Measurements from ENCODE around the gene RAD23B.
"Not testable (repeated sequence)": the region's sequence is repeated elsewhere in the genome, so short reads cannot be mapped to it uniquely, and the experiment has no call there.

The RAD23B gene

DNA sequence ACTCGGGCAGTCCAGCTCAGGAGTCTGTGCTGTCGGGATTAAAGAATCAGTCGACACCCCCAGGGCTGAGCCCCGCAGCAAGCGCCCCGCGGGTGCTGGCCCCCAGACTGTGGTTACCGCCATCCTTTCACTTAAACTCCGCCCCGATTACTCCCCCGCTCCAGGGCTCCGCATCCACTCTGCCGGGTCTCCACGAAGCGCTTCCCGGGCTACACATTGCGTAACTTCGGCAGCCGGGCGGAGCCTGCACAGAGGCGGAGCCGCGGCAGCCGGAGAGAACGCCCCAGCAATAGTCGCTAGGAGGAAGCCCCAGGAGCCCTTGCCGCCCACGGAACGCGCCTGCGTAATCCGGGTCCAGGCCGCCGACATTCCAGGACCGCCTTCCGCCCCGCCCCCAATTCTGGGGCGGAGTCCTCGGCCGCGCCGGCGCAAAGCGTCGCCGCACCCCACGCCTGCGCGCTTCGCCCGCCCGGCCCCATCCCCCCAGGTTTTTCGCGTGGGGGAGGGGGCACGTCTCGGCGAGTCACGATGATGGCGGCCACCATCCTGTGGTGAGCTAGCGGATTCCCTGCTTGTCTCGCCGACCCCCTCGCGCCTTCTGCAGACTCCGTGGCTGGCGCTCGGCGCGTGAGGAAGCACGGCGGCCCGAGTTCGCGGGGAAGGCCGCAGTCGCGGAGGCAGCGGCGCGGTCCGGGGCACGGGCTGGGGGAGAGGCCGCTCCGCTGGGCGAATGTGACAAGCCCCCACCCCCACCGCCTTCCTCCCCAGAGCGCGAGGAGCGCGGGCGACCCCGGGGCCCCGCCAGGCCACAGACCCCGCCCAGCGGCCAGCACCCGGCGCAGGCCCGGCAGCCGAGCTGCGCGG, at the start of gene RAD23B:
Gene RAD23B, plus strand, starts transcription at position 521 of the 864 bp plus-strand sequence. CDS start 351 bp downstream, outside the sequence.
- peak; percentile 93 for DNase-seq (ENCODE audit: low read depth)

DNA sequence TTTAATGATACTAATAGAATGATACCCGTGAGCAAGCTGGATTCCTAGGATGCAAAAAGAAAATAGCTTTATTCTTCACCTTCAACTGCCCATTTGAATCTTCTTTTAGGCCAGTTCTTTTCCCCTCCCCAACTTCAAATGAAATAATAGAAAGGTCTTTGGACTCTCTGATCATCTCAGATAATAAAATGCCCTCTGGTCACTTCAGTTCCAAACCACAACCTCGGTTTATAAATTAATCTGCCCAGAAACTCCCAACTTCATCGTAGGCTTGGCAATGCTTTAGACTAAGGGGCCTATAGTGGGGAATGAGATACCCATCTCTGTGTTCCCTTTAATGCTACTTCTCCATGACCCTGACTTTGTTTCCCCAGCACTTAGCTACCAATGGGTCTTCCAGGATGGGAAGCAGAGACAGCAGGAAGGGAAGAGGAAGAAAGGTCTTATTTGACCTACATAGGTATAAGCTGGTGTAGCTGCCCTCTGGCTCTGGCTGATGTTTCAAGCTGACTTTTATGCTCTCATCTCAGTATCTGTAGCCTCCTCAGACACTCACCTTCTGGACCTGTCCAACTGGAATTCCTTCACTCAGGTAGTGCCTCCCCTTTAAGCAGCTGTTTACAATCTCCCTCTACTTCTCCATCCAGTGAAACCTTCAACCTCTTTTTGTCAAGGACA, 47.2 kb upstream of the RAD23B start:
- DNase-seq (ENCODE audit: low read depth) = no peak

DNA sequence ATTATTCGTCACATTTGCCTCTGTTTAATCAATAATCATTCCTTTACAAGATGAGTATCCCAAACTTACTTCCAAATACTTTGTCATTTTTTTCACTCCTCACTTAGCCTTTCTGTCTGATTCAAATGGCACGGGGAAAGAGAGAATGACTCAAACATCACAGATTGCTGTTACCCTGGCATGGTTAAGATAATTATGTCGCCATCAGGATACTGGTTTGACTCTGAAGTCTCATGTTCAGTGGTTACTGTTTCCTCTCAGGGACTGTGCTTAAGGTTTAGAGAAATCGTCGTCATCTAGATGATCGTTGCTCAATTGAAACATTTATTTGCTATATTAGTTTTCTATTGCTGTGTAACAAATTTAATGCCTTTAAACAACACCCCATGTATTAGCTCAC, 45.2 kb upstream of the RAD23B start:
- DNase-seq (ENCODE audit: low read depth) = no peak

DNA sequence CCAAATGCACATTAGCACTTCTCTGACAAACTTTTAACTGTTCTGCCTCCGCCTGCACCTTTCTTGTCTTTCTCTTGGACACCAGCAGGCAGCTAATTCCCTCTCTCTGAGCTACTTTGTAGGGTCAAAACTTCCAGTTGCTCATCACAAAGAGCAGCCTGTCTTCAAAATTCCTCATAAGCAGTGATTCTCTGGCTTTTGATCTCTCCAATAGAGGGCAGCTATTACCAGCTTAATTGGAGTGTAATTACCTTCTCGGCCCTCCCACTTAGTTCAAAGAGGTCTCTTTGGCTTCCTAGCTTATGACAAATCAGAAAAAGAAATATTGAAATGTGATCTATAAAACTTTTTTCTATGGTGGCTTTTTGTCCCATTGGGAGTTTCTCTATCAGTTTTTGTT, 43.6 kb upstream of the RAD23B start:
- DNase-seq (ENCODE audit: low read depth) = no peak

DNA sequence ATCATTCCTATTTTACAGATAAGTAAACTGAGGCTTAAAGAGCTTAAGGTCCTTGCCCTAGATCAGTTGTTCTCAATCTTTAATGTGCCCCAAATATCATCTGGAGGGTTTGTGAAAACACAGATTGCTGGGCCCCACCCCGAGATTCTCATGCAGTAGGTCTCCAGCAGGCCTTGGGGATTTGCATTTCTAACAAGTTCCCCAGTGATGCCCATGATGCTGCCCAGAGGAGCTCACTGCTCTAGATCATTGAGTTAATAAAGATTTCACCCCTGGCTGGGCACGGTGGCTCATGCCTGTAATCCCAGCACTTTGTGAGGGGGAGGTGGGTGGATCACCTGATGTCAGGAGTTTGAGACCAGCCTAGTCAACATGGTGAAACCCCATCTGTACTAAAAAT, 42.8 kb upstream of the RAD23B start:
- DNase-seq (ENCODE audit: low read depth) = no peak

DNA sequence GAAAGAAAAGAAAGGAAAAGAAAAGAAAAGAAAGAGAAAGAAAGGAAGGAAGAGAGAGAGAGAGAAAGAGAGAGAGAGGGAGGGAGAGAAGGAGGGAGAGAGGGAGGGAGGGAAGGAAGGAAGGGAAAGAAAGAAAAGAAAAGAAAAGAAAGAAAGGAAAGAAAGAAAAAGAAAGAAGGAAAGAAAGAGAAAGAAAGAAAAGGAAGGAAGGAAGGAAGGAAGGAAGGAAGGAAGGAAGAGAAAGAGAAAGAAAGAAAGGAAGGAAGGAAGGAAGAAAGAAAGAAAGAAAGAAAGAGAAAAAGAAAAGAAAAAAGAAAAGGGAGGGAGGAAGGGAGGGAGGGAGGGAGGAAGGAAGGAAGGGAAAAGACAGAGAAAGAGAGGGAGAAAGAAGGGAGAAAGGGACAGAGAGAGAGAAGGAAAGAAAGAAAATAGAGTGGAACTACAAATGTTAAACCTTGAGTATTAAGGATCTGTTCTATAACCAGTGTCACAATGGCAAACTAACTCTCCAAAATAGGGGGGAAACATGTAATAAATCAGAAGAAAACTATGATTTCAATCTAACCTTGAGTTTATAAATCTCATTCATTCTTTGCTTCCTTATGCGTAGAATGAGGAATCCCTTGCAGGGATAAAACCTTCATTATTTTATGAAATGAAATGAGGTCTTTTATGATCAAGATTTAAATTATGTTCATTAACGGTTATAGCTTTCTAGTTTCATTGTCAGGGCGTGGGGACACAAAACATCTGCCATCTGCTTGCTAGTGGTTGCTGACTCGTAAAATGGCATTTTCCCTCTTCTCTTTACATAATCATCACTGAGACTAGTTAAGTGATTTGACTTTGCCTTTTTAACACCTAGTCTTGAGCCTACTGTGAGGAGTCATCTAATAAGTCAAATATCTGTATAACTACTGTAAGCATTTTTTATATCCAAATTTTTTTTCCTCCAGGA, 40.7 kb upstream of the RAD23B start:
- DNase-seq (ENCODE audit: low read depth) = no peak

DNA sequence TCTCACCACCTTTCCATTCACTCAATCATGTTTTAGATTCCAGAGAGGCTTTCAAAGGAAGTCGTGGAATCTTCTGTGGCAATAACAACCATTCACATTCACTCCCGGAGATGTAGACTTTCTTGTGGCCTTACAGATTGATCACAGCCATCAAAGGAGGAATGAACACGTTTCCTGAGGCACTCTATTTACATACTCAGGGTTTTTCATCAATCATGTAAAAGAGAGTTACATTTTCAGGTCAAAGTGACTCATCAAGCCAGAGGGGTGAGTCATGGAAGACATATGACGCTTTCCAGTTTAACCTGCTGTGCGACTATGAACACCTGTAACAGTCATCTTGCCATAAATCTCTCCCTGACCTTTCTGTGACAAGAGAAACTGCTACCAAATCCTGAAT, 39.3 kb upstream of the RAD23B start:
- no peak for DNase-seq (ENCODE audit: low read depth)

DNA sequence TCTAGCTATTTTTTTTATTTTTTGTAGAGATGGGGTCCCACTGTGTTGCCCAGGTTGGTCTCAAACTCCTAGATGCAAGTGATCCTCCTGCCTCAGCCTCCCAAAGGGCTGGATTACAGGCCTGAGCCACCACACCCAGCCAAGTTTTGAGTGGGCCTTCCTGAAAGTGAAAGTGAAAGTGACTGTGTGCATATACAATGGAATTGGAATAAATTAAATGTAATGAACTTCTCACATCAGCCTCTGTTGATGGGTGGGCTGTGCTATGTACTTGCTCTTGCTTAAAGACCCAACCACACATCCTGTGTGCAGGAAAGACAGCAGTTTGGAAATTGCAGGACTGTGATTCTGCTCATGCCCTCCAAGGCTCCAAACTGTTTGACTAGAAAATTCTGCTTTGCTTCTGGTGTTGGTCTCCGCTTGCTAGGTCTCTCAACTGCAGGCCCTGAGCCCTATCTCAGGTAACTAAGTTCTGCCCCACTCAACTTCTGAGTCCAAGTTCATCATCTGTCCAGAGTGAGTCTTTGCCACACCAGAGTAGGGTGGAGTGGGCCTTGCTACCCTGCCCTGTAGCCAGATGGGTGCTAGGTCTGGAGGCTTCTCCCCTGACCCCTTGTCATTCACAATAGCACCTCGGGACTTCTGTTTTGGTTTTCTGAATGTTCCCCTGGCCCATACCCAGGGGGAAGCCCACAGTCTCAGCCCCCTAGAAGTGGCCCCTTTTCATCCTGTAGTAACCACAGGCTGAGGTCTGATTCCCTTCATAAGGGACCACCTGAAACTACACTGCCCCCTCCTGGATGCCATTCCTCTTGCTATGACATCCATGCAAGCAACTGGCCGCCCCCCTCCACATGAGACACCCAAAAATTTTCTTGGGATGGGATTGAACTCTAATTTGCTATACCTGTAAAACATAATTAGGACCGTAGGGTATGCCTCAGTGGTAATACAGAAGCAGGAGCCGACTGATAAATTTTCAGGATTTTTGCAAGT, 36.5 kb upstream of the RAD23B start:
- no peak for DNase-seq (ENCODE audit: low read depth)

DNA sequence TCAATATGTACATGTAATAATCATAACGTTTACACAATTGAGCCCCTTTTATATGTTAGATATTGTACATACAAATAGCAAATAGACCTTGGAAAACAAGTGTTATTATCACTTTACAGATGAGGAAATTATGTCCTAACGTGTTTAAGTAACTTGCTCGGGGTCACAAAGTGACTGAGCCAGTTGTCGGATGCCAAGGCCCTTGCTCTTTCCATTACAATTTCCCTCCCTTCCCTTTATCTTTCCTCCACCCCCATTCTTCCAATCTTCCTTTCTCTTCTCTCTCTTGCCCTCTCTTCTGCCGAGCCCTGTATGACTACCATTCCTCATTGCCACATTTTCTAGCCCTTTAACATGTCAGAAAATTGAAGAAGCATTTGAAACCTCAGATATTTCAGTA, 34.4 kb upstream of the RAD23B start:
- DNase-seq (ENCODE audit: low read depth) = no peak

DNA sequence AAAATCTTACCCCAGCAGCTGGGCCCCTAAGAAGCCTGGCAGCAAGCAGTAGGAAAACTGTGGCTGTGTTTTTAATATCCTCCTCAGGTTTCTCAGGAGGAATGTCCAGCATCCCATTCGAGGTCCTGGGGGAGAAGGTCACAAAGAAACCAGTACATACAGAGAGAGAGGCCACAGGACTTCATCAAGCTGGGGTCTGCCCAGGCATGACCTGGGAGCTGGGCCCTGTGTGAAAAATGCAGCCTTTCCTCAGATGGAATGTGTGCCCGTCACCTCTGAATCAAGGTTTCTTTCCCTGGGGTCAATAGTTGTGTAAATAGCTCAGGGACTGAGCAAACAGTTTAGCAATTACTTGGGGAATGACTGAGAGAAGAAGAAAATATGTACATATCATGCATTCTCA, 33.9 kb upstream of the RAD23B start:
- DNase-seq (ENCODE audit: low read depth) = no peak

DNA sequence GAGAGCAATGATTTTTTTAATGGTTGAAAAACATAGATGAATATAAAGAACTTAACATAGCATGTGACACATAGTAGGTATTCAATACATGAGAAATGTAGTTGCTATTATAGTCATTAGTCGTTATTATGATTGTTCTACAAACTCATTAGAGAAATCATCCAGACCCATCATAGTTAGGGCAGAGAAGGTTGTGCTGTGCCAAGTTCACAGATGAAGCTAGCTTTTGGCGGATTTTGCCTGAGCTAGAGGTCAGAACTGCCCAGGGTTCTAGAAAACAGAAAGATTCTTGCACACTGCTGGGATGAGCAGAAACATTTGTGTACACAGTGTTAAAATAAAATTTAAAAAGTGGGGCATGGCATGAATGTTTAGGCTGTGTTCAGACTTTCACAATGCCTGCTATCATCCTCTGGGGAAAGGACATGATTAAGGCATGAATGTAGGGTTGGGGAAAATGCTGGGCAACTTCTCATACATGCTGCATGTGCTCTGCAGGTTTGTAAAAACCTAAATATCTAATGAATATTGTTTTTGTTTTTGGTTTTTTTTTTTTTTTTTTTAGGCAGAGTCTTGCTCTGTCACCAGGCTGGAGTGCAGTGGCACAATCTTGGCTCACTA, 33.3 kb upstream of the RAD23B start:
- no peak for DNase-seq (ENCODE audit: low read depth)

DNA sequence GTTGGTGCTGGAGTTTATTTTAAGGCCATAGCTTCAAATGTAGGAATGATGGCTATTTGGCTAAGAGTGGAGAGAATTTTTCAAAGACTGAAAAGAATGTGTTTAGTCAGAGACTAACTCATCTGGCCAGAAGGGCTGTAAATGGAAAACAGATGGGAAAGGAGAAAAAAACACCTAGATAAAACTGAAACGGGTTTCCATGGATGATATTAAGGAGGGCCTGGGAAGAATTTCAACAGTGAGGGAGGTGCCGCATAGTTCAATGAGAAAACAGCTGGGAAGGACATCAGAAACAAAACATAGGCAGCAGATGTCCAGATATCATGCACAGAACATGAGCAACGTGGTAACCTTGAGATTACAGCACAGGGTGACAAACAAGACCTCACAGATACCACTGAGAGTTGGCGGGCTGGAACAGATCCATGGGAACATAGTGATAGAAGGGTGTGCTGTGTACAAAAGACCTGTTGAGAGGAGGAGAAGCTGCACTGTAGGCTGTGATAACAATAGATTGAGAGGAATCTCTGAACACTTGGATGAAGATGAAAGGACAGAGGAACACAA, 31.2 kb upstream of the RAD23B start:
- no peak for DNase-seq (ENCODE audit: low read depth)

DNA sequence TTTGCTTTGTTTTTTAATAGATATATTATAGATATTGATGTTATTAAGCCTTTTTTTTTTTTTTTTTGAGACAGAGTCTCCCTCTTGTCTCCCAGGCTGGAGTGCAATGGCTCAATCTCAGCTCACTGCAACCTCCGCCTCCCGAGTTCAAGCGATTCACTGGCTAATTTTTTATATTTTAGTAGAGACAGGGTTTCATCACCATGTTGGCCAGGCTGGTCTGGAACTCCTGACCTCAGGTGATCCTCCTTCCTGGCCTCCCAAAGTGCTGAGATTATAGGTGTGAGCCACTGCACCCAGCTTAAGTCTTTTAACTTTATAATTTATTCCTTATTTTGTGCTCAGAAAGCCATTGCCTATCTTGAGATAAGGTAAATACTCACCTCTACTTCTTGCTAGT, 24.2 kb upstream of the RAD23B start:
- DNase-seq (ENCODE audit: low read depth) = no peak

DNA sequence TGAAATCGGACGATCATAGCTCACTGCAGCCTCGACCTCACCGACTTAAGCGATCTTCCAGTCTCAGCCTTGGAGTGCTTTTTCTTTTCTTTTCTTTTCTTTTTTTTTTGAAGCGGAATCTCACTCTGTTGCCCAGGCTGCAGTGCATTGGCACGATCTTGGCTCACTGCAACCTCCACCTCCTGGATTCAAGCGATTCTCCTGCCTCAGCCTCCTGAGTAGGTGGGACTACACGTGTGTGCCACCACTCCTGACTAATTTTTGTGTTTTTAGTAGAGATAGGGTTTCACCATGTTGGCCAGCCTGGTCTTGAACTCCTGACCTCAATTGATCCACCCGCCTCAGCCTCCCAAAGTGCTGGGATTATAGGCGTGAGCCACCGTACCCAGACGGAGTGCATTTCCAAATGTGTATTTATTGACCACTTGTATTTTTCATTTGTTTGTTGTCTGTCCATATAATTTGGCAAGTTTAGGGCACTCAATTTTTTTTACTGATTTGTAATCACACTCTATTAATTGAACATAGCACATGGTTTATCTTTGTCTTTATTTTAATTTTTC, 23.2 kb upstream of the RAD23B start:
- not testable (repeated sequence) for DNase-seq (ENCODE audit: low read depth)

DNA sequence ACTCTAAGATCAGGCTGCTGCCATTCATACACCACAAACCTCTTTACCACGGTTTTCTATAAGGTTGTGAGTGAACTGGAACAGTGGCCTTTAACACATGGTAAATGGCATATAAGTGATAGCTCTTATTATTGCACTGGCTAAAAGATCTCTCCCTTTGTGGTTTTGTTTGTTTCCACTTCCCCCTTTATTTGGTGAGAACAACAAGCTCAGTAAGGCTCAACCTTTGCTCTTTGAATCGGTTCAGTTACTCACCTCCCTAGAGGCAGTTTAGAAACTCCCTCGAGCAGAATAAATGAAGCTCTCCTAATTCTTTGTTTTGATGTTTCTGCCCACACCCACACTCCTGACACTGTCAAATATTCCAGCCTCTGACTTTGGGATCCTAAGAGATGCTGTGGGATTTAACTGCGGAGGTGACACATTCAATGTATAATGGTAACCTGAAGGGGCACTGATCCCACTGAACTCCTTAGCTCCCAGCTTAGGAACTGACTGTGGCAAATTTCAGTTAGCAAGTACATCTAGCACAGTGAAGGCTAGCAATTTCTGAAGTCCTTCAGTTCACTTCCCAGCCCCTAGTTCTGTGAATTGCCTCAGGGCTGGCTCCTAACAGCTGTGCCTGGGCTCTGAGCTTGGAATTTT, 22.5 kb upstream of the RAD23B start:
- DNase-seq (ENCODE audit: low read depth) = no peak

DNA sequence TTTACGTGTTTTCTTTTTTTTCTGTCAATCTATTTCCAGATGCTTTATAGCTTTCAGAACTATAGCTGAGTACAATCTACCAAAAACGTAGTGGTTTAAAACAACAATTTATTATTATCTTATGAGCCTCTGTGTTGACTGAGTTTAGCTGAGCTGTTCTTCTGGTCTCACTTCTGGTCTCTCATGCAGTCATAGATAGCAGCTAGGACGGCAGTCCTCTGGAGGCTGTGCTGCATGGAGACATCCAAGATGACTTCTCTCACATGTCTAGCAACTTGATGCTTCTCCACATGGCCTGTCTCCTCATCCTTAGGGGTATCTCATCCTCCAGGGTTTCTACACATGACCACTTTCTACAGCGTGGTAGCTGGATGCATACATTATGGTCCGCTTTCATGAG, 22.0 kb upstream of the RAD23B start:
- no peak for DNase-seq (ENCODE audit: low read depth)

DNA sequence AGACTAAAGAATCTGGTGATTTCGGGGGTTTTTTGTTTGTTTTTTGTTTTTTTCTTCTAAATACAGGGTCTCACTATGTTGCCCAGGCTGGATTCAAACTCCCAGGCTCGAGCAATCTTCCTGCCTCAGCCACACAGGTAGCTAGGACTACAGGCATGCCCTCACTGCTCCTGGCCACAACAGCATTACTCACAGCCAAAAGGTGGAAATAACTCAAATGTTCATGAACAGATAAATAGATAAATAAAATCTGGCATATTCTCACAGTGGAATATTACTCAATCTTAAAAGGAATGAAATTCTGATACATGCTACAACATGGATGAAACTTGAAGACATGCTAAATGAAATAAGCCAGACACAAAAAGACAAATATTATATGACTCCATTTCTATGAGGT, 19.8 kb upstream of the RAD23B start:
- DNase-seq (ENCODE audit: low read depth) = no peak

DNA sequence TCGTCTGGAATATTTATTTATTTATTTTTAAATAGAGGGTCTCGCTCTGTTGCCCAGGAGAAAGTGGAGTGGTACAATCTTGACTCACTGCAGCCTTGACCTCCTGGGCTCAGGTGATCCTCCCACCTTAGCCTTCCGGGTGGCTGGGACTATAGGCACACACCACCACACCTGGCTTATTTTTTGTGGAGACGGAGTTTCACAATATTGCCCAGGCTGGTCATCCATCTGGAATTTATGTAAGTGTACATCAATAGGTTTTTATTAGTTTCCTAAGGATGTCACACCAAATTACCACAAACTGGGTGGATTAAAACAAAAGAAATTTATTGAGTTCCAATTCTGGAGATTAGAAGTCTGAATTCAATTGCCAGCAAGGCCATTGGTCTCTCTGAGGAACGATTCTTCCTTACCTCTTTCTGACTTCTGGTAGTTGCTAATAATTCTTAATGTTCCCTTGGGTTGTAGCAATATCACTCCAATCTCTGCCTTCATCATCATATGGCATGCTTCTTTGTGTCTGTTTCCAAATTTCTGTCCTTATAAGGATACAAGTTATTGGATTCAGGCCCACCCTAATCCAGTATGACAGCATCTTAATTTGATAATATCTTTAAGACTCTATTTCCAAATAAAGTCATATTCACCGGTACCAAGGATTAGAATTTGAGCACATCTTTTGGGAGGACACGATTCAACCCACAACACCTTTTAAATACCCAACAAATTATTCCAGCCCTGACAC, 16.3 kb upstream of the RAD23B start:
- DNase-seq (ENCODE audit: low read depth) = no peak

DNA sequence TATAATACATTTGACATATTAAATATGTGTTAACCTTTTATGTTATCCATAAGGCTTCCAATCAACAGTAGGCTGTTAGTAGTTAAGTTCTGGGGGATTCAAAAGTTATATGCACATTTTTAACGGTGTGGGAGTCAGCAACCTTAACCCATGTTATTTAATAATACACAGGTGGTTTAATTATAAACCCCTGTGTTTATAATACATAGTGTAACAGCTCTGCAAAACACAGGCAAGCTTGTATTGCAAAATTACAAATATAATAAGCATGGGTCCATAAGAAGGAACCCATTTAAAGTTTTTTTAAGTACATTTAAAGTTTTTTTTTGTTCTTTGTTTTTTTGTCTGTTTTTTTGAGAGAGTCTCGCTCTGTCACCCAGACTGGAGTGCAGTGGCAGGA, 14.5 kb upstream of the RAD23B start:
- no peak for DNase-seq (ENCODE audit: low read depth)
